Loucy (cell line): ENCODE measurements around the gene CDH15.

ENCODE experiments used
- H2AFZ ChIP-seq: fragments of 200-600 bp; sonication (generic); 2 replicates; pipeline ENCODE4 v1.6.0; 2016; ENCODE audit warnings: antibody characterized with exemption, mild to moderate bottlenecking, low read length, moderate library complexity
- H3F3A ChIP-seq: fragments of 200-600 bp; 2 replicates; pipeline ENCODE4 v1.6.0; 2016; ENCODE audit warnings: antibody characterized with exemption, low read depth, mild to moderate bottlenecking
- H3K27me3 ChIP-seq: fragments of 200-600 bp; sonication (generic); 2 replicates; pipeline ENCODE4 v1.6.1; 2014; ENCODE audit warnings: low read length, mild to moderate bottlenecking; ENCODE audit not compliant: insufficient read depth, poor library complexity, severe bottlenecking
- H3K36me3 ChIP-seq: fragments of 200-600 bp; sonication (generic); 2 replicates; pipeline ENCODE4 v1.6.1; 2016; ENCODE audit warnings: low read length; ENCODE audit not compliant: insufficient read depth
- H3K4me1 ChIP-seq: fragments of 200-600 bp; sonication (generic); 2 replicates; pipeline ENCODE4 v1.5.1; 2014; ENCODE audit warnings: low read length, mild to moderate bottlenecking; ENCODE audit not compliant: insufficient read depth, poor library complexity, severe bottlenecking
- H3K4me2 ChIP-seq: fragments of 200-600 bp; sonication (generic); 2 replicates; pipeline ENCODE4 v1.6.0; 2014; ENCODE audit warnings: antibody characterized with exemption, low read length, low read depth, mild to moderate bottlenecking; ENCODE audit not compliant: poor library complexity, severe bottlenecking
- H3K4me3 ChIP-seq: fragments of 200-600 bp; sonication (generic); 2 replicates; pipeline ENCODE4 v1.5.1; 2014; ENCODE audit warnings: low read length, mild to moderate bottlenecking, mixed read lengths; ENCODE audit not compliant: poor library complexity, severe bottlenecking
- H3K79me2 ChIP-seq: fragments of 200-600 bp; sonication (generic); 2 replicates; pipeline ENCODE4 v1.6.1; 2014; ENCODE audit warnings: low read length; ENCODE audit not compliant: insufficient read depth
- H3K9ac ChIP-seq: fragments of 200-600 bp; sonication (generic); 2 replicates; pipeline ENCODE4 v1.6.0; 2014; ENCODE audit warnings: mild to moderate bottlenecking, low read depth, low read length, moderate library complexity; ENCODE audit not compliant: poor library complexity, severe bottlenecking
- H3K9me2 ChIP-seq: fragments of 200-600 bp; sonication (generic); replicated peaks from 2 replicates; pipeline ENCODE4 v1.6.1; 2016; ENCODE audit warnings: low read depth, low read length, mixed read lengths
- H3K9me3 ChIP-seq: fragments of 200-600 bp; sonication (generic); 2 replicates; pipeline ENCODE4 v1.6.1; 2014; ENCODE audit warnings: mild to moderate bottlenecking, antibody characterized with exemption, low read length, low read depth; ENCODE audit not compliant: insufficient read depth
- H4K20me1 ChIP-seq: fragments of 200-600 bp; sonication (generic); 2 replicates; pipeline ENCODE4 v1.6.0; 2014; ENCODE audit warnings: antibody characterized with exemption, low read length, mild to moderate bottlenecking; ENCODE audit not compliant: insufficient read depth, poor library complexity, severe bottlenecking
- CTCF ChIP-seq: fragments of 200-600 bp; sonication (generic); conservative IDR thresholded peaks from 2 replicates; pipeline ENCODE4 v1.5.1; 2014; ENCODE audit warnings: mild to moderate bottlenecking, antibody characterized with exemption, low read length
- EZH2phosphoT487 ChIP-seq: fragments of 200-600 bp; IDR thresholded peaks from 2 replicates; pipeline ENCODE4 v1.6.1; 2018; ENCODE audit warnings: antibody characterized with exemption, mild to moderate bottlenecking, moderate library complexity, borderline replicate concordance

The CDH15 gene

GRCh38 chr16:89209522-89210044 lies 38.0 kb downstream of the CDH15 start:
- no peaks in the 10 kb centered on the region for H3K9me3 ChIP-seq
- H3F3A ChIP-seq = no peaks in the 10 kb centered on the region
- H3K4me3 ChIP-seq = no peak overlapping the region
- H3K79me2 ChIP-seq = no peaks in the 10 kb centered on the region
- no peaks in the 10 kb centered on the region for H3K4me1 ChIP-seq
- no peak overlapping the region for H2AFZ ChIP-seq
- H3K36me3 ChIP-seq = no peaks in the 10 kb centered on the region
- no peaks in the 10 kb centered on the region for H3K27me3 ChIP-seq
- H3K4me2 ChIP-seq = no peak overlapping the region
- no peaks in the 10 kb centered on the region for H3K9me2 ChIP-seq
- TF ChIP-seq EZH2phosphoT487 (no peak), CTCF (no peak)
- H4K20me1 ChIP-seq = no peaks in the 10 kb centered on the region
- H3K9ac ChIP-seq = no peak overlapping the region

GRCh38 chr16:89210165-89210903 lies 38.8 kb downstream of the CDH15 start:
- no peaks in the 10 kb centered on the region for H3K27me3 ChIP-seq
- no peaks in the 10 kb centered on the region for H3K36me3 ChIP-seq
- H3K4me2 ChIP-seq = no peak overlapping the region
- no peaks in the 10 kb centered on the region for H3K9me2 ChIP-seq
- no peak overlapping the region for H3K9ac ChIP-seq
- H3K9me3 ChIP-seq = no peaks in the 10 kb centered on the region
- no peak overlapping the region for H3K4me3 ChIP-seq
- no peaks in the 10 kb centered on the region for H4K20me1 ChIP-seq
- H3K79me2 ChIP-seq = no peaks in the 10 kb centered on the region
- no peak overlapping the region for H2AFZ ChIP-seq
- H3K4me1 ChIP-seq = no peaks in the 10 kb centered on the region
- H3F3A ChIP-seq = no peaks in the 10 kb centered on the region
- no peak for TF ChIP-seq EZH2phosphoT487

GRCh38 chr16:89210904-89211515 lies 39.5 kb downstream of the CDH15 start:
- Histone ChIP-seq H3K4me2 (no peak overlapping the region), H3K4me3 (no peak overlapping the region)
- TF ChIP-seq EZH2phosphoT487 = no peak
- TF ChIP-seq CTCF = no peak

More at GRCh38 chr16:89210904-89211515, 39.5 kb downstream of the CDH15 start:
- no peaks in the 10 kb centered on the region for H3K4me1 ChIP-seq
- H3K27me3 ChIP-seq = no peaks in the 10 kb centered on the region
- no peaks in the 10 kb centered on the region for H4K20me1 ChIP-seq
- H3K9me3 ChIP-seq = no peaks in the 10 kb centered on the region
- H3K9ac ChIP-seq = no peak overlapping the region
- no peaks in the 10 kb centered on the region for H3F3A ChIP-seq
- H2AFZ ChIP-seq = no peak overlapping the region
- no peaks in the 10 kb centered on the region for H3K9me2 ChIP-seq
- no peaks in the 10 kb centered on the region for H3K36me3 ChIP-seq
- no peaks in the 10 kb centered on the region for H3K79me2 ChIP-seq
